Measurements from ENCODE around the gene MYL12B. TPM values are rescaled to one million over a fixed set of nuclear protein-coding genes. Genes with fewer than 3 reads are reported as not detected.

The MYL12B gene
- total RNA-seq, 1 donor from 2014 or later = 535 TPM

DNA sequence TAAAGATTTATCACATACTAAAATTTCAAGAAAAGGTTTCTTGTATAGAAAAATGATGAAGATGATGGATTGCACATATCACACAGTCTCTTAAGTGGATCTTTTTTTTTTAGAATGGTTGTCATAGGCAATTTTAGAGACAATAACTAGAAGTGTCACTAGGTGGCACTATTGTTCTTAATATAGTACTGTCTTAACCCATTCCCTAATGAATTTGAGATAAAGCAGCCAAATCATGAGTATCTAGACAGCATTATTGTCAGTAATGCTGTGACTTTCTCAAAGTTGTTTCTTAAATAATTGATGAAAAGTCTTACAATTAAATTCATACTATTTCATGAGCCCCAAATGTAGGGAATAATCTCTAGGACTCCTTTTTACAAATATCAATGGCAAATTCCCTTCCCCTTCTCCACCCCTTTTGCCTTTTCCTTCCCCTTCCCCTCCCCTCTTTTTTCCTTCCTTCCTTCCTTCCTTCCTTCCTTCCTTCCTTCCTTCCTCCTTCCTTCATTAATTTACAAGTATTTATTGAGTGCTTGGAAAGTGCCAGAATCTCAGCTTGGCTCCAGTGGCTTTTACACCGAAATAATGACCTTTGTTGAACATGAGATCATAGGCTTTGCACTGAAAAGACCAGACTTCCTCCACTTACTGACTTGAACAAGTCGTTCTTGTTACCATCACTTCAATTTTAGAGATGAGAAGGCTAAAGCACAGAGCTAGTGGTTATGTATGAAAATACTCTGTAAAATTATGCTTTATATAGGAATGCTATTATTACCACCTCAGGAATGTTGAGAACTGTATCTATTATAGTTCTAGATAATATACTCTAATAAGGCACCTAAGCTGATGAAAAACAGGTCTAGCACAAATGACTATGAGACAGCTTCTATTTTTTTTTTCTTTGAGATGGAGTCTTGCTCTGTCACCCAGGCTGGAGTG is 19.8 kb downstream of the MYL12B start:
- Histone ChIP-seq H3K27me3 (ENCODE audit: control insufficient read depth, insufficient read depth, low read length) (no peaks in the 10 kb centered on the region), H3K36me3 (ENCODE audit: control insufficient read depth, insufficient read depth, low read length) (no peaks in the 10 kb centered on the region), H3K4me3 (ENCODE audit: low read depth, low read length) (no peak overlapping the region)
- DNase-seq (ENCODE audit: low read depth) = no peak
- TF ChIP-seq, protein P1, sequence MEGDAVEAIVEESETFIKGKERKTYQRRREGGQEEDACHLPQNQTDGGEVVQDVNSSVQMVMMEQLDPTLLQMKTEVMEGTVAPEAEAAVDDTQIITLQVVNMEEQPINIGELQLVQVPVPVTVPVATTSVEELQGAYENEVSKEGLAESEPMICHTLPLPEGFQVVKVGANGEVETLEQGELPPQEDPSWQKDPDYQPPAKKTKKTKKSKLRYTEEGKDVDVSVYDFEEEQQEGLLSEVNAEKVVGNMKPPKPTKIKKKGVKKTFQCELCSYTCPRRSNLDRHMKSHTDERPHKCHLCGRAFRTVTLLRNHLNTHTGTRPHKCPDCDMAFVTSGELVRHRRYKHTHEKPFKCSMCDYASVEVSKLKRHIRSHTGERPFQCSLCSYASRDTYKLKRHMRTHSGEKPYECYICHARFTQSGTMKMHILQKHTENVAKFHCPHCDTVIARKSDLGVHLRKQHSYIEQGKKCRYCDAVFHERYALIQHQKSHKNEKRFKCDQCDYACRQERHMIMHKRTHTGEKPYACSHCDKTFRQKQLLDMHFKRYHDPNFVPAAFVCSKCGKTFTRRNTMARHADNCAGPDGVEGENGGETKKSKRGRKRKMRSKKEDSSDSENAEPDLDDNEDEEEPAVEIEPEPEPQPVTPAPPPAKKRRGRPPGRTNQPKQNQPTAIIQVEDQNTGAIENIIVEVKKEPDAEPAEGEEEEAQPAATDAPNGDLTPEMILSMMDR (IDR thresholded peaks at IDR 0.05; ENCODE audit: insufficient read depth, low read length, poor library complexity, severe bottlenecking) = peak; percentile 25

DNA sequence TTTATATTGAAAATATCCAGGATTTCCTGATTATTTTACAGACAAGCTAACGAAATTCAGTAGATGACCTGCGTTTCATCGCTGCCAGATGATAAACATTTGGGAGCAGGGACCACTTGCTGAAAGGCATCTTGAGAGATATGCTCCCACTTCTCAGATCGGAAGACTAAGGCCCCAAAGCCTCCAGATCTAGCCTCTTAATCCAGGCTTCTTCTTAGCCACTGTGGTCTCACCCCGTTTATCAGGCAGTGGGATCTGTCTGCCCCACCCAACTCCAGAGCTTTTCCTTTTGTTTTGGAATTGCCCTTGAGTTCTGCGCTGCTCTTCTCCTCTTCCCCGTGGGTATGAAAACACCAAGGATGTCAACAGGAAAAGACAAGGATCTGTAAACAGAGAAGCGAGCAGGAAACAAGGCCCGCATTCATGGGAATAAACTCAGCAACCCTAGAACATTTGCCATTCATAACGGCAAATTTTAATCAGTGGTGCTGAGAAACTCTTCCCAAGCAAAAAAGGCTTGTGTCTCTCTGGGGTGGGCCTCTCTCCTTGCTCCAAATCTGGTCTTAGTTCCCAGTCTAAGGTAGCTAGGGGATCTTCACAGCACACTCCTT is 21.4 kb downstream of the MYL12B start:
- TF ChIP-seq, protein P1 (IDR thresholded peaks at IDR 0.05; ENCODE audit: insufficient read depth, low read length, poor library complexity, severe bottlenecking) = no peak
- no peak for DNase-seq (ENCODE audit: low read depth)
- H3K36me3 ChIP-seq (ENCODE audit: control insufficient read depth, insufficient read depth, low read length) = no peaks in the 10 kb centered on the region

DNA sequence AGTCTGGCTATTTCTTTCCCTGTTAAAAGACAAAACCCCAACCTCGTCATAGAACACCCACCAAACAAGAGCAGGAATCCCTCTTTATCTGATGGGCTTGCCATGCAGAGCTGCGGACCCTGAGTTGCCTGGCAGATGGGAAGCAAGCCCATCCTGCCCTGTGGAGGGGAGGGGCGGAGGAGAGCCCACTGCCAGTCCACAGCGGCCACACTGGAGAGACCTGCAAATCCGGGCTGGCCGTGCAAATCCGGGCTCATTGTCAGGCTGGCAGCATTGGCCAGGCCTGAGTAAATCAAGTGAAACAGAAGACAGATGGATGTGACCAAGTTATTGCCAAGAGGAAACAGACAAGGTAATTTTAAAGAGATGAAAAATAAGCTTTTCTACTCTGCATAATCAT is 22.0 kb downstream of the MYL12B start:
- TF ChIP-seq, protein P1 (IDR thresholded peaks at IDR 0.05; ENCODE audit: insufficient read depth, low read length, poor library complexity, severe bottlenecking) = no peak
- no peaks in the 10 kb centered on the region for H3K36me3 ChIP-seq (ENCODE audit: control insufficient read depth, insufficient read depth, low read length)
- no peaks in the 10 kb centered on the region for H3K27me3 ChIP-seq (ENCODE audit: control insufficient read depth, insufficient read depth, low read length)
- no peak overlapping the region for H3K4me3 ChIP-seq (ENCODE audit: low read depth, low read length)
- no peak for DNase-seq (ENCODE audit: low read depth)

More for the DNA sequence above, 21.4 kb downstream of the MYL12B start:
- no peak overlapping the region for H3K4me3 ChIP-seq (ENCODE audit: low read depth, low read length)
- H3K27me3 ChIP-seq (ENCODE audit: control insufficient read depth, insufficient read depth, low read length) = no peaks in the 10 kb centered on the region

DNA sequence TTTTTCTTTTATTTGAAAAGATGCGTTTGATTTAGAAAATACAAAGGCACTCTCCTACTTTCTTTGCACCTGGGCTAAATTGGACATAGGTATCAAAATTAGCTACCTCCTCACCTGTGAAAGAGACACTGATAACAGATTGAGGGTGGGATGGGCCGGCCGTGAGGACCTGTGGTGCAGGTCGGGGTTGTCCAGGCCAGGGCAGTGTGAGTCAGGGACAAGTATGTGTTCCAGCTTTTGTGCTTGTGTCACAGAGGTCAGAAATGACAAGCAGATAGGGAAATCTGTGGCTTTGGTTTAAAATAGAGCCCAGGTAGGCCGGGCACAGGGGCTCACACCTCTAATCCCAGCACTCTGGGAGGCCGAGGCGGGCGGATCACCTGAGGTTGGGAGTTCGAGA is 22.6 kb downstream of the MYL12B start:
- no peaks in the 10 kb centered on the region for H3K36me3 ChIP-seq (ENCODE audit: control insufficient read depth, insufficient read depth, low read length)
- no peaks in the 10 kb centered on the region for H3K27me3 ChIP-seq (ENCODE audit: control insufficient read depth, insufficient read depth, low read length)
- no peak for DNase-seq (ENCODE audit: low read depth)
- TF ChIP-seq, protein P1 (IDR thresholded peaks at IDR 0.05; ENCODE audit: insufficient read depth, low read length, poor library complexity, severe bottlenecking) = no peak
- no peak overlapping the region for H3K4me3 ChIP-seq (ENCODE audit: low read depth, low read length)

DNA sequence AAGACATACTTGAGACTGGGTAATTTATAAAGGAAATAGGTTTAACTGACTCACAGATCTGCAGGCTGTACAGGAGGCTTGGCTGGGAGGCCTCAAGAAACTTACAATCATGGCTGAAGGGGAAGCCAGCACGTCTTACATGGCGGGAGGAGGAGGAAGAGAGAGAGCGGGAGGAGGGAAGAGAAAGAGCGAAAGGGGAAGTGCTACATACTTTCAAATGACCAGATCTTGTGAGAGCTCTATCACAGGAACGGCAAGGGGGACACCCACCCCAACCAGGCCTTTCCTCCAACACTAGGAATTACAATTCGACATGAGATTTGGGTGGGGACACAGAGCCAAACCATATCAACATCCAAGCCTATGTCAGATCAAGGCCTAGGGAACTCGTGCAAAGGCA is 24.2 kb downstream of the MYL12B start:
- Histone ChIP-seq H3K4me3 (ENCODE audit: low read depth, low read length) (no peak overlapping the region), H3K27me3 (ENCODE audit: control insufficient read depth, insufficient read depth, low read length) (no peaks in the 10 kb centered on the region), H3K36me3 (ENCODE audit: control insufficient read depth, insufficient read depth, low read length) (no peaks in the 10 kb centered on the region)
- no peak for DNase-seq (ENCODE audit: low read depth)
- TF ChIP-seq, protein P1 (IDR thresholded peaks at IDR 0.05; ENCODE audit: insufficient read depth, low read length, poor library complexity, severe bottlenecking) = no peak

Data from kidney epithelial cell (primary cell).